Suppressor macrophage treated with lipopolysaccharide for 1 hour (primary cell): Measurements from ENCODE around the gene SMIM21.

Source experiments
- DNase-seq, 3 donors: peaks; one replicate each; pipeline ENCODE4 v3.0.0-alpha.2; 2020 to 2022

Gene SMIM21

GRCh38 chr18:75421656-75422055 is 5.8 kb downstream of the SMIM21 start:
- DNase-seq: peak in 1 of 3 donors; percentile 17

GRCh38 chr18:75418293-75419005 is 9.1 kb downstream of the SMIM21 start:
- DNase-seq: no peak

- DNase-seq: no peak
Measured at GRCh38 chr18:75410611-75411010, 16.9 kb downstream of the SMIM21 start.

GRCh38 chr18:75409806-75410205 is 17.7 kb downstream of the SMIM21 start:
- DNase-seq: no peak

- DNase-seq: peak; percentile 53 to 82 (median 67)
Measured at GRCh38 chr18:75408554-75409506, 18.7 kb downstream of the SMIM21 start.

GRCh38 chr18:75407468-75408437 is 19.8 kb downstream of the SMIM21 start:
- DNase-seq: no peak

- no peak for DNase-seq
Measured at GRCh38 chr18:75406491-75407445, 20.7 kb downstream of the SMIM21 start.

- no peak for DNase-seq
Measured at GRCh38 chr18:75405351-75405750, 22.2 kb downstream of the SMIM21 start.

GRCh38 chr18:75400366-75400765 is 27.1 kb downstream of the SMIM21 start:
- DNase-seq: no peak

- no peak for DNase-seq
Measured at GRCh38 chr18:75395137-75395536, 32.4 kb downstream of the SMIM21 start.

GRCh38 chr18:75393721-75394120 is 33.8 kb downstream of the SMIM21 start:
- DNase-seq: no peak

GRCh38 chr18:75392226-75392578 is 35.3 kb downstream of the SMIM21 start:
- no peak for DNase-seq

GRCh38 chr18:75391279-75392225 is 36.0 kb downstream of the SMIM21 start:
- DNase-seq: no peak

- DNase-seq: no peak
Measured at GRCh38 chr18:75390854-75391253, 36.6 kb downstream of the SMIM21 start.

GRCh38 chr18:75384144-75384543 is 43.4 kb downstream of the SMIM21 start:
- no peak for DNase-seq

GRCh38 chr18:75378376-75379315 is 48.9 kb downstream of the SMIM21 start:
- no peak for DNase-seq

- DNase-seq: no peak
Measured at GRCh38 chr18:75377926-75378325, 49.6 kb downstream of the SMIM21 start.

GRCh38 chr18:75377258-75377657 is 50.2 kb downstream of the SMIM21 start:
- DNase-seq: no peak

- DNase-seq: no peak
Measured at GRCh38 chr18:75376004-75376403, 51.5 kb downstream of the SMIM21 start.
